GM21515 (cell line): ENCODE data around the gene SEPTIN5.
"Not testable (repeated sequence)": the region's sequence is repeated elsewhere in the genome, so short reads cannot be mapped to it uniquely, and the experiment has no call there.

Source experiments
- ATAC-seq: cut with Tn5 transposase; IDR thresholded peaks from one replicate; pipeline ENCODE4 v1.9.1; 2021; ENCODE audit not compliant: unreplicated experiment

Gene SEPTIN5

GRCh38 chr22:19720150-19720827 lies 6.0 kb downstream of the SEPTIN5 start:
- no peak for ATAC-seq

DNA sequence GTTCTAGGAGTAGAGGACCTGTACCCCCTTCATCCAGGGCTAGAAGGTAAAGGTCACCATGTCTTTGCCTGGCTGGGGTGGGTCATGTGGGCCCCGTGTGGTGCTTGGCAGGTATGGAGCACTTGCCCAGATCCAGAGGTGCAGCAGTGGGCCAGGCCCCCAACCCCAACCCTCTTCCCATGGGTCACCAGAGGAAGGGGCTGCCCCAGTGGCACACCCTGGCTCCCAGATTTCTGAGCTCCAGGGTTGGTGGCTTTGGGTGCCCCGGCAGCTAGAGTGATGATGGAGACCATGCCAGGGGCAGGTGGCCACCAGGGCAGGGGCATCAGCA lies 6.7 kb downstream of the SEPTIN5 start:
- ATAC-seq = no peak

GRCh38 chr22:19721330-19722177 lies 7.3 kb downstream of the SEPTIN5 start:
- no peak for ATAC-seq

GRCh38 chr22:19722178-19722981 lies 8.1 kb downstream of the SEPTIN5 start:
- no peak for ATAC-seq

DNA sequence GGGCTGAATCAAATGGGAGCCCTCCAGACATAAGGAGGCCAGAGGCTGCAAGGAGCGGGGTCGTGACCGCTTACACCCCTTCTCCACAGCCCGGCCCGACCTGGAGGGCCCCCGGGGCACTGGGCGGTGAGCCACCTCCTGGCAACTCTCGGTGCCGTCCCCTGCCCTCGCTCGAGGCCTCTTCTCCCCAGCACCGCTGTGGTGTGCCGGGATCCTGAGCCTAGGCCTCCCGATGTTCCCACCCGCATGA lies 8.6 kb downstream of the SEPTIN5 start:
- no peak for ATAC-seq

GRCh38 chr22:19723232-19723982 lies 9.1 kb downstream of the SEPTIN5 start, which contains the start of gene GP1BB:
GP1BB (plus strand) TSS chr22:19723539; CDS start chr22:19723570, 31 bp downstream.
- no peak for ATAC-seq

GRCh38 chr22:19723983-19724827 lies 9.9 kb downstream of the SEPTIN5 start:
- ATAC-seq = no peak

DNA sequence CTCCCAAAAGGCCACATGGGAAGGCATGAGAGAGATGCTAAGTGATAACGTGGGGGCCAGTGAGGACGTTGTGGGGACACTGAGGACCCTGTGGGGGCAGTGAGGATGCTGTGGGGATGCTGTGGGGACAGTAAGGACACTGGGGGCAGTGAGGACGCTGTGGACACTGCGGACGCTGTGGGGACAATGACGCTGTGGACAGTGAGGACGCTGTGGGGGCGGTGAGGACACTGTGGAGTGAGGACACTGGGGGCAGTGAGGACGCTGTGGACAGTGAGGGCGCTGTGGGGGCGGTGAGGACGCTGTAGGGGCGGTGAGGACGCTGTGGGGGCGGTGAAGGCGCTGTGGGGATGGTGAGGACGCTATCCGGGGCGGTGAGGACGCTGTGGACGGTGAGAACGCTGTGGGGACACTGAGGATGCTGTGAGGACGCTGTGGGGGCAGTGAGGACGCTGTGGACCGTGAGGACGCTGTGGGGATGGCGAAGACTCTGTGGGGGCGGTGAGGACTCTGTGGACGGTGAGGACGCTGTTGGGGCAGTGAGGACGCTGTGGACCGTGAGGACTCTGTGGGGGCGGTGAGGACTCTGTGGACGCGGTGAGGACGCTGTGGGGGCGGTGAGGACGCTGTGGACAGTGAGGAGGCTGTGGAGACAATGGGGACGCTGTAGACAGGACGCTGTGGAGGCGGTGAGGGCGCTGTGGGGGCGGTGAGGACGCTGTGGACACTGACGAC lies 10.8 kb downstream of the SEPTIN5 start:
- ATAC-seq = no peak

GRCh38 chr22:19726064-19726788 lies 11.9 kb downstream of the SEPTIN5 start:
- ATAC-seq = not testable (repeated sequence)

DNA sequence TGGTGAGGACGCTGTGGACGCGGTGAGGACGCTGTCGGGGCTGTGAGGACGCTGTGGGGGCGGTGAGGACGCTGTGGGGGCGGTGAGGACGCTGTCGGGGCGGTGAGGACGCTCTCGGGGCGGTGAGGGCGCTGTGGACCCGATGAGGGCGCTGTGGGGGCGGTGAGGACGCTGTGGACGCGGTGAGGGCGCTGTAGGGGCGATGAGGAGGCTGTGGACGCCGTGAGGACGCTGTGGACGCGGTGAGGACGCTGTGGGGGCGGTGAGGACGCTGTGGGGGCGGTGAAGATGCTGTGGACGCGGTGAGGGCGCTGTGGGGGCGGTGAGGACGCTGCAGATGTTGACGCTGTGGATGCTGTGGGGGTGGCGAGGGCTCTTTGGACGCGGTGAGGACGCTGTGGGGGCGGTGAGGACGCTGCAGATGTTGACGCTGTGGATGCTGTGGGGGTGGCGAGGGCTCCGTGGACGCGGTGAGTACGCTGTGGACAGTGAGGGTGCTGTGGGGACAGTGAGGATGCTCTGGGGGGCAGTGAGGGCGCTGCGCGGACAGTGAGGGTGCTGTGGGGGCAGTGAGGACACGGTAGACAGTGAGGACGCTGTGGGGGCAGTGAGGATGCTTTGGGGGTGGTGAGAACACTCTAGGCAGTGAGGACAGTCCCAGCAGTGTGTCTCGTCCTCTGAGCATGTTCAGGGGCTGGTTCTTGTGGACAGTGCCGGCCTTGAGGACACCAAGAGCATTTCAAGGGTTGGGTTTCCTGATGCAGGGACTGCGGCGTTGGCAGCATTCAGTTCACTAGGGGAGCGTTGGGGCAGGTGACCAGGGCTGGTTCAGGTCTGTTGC lies 13.2 kb downstream of the SEPTIN5 start:
- ATAC-seq = no peak

DNA sequence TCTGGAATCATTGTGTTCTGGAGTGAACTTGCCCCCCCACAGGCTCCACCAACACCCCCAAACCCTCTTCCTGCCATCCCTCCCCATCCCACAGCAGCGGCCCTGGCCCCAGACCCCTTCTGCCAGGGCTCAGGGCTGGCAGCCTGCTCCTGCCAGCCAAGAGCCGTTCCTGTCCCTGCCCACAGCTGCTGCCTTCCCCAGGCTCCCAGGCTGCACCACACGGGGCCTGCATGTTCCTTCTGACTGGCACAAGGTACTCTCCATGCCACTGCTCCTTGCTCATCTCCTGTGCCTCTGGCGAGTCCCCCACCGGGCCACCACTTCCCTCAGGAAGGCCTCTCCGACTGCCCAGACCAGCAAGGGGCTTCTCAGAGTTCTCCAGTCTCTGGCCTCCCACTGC lies 14.0 kb downstream of the SEPTIN5 start:
- no peak for ATAC-seq

GRCh38 chr22:19728836-19729235 lies 14.5 kb downstream of the SEPTIN5 start:
- no peak for ATAC-seq

DNA sequence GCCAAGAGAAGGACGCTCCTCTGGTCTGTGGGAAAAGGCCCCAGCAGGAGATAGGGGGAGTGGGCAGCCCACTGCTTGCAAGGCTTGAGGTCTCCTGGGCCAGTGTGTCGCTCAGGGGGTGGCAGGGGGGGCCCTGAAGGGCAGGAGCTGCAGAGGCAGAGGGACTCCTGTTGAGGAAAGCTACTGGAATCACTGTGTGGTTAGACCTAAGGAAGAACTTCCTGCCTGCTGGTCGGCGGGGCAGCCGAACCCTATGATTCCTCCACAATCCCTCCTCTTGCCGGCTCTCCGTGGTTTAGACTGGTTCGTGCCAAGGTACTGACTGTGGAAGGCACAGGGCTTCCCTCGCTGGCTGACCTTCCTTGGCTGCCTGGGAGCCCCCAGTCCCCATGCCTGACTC lies 15.2 kb downstream of the SEPTIN5 start:
- no peak for ATAC-seq

DNA sequence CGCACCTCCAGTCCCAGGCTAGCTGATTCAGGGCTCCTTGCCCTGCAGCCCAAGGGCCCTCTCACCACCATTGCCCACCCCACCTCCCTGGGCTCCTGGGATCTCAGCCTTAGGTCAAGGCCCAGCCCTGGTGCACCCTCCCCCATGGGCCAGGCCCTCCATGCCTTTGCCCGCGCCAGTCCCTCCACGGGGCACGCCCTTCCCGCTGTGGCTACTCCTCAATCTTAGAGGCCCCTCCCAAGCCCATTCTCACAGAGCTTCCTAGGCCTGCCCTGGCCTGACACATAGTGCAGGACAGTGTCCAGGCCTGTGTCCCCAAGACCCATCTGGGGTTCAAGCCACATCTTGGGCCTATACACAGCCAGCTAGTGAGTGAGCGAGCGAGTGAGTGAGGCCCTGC lies 15.9 kb downstream of the SEPTIN5 start:
- ATAC-seq = no peak

- ATAC-seq = no peak
Observed at GRCh38 chr22:19730655-19731360, 16.5 kb downstream of the SEPTIN5 start.

- ATAC-seq = no peak
Observed at GRCh38 chr22:19731361-19732135, 17.2 kb downstream of the SEPTIN5 start.
